Measurements from ENCODE around the gene PTPRG.

Gene PTPRG

DNA sequence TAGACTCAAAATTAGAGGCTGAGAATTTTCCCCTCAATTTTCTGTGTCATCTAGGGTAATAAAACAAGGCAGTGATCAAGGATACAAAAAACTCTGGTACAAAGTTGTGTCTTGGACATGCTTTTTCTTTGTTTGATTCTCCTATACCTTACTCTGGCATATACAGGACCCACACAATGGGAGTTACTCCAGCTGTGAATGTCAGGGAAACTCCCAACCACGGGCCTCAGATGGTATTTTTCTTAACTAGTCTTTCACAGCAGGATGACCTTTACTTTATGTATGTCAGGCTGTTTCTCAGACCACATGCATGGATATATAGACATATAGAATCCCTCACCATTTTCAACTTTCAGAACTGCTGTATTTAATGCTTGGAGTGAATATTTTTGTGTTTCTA lies 770.6 kb downstream of the PTPRG start:
- no peak for DNase-seq (ENCODE audit: low read depth, low spot score)

DNA sequence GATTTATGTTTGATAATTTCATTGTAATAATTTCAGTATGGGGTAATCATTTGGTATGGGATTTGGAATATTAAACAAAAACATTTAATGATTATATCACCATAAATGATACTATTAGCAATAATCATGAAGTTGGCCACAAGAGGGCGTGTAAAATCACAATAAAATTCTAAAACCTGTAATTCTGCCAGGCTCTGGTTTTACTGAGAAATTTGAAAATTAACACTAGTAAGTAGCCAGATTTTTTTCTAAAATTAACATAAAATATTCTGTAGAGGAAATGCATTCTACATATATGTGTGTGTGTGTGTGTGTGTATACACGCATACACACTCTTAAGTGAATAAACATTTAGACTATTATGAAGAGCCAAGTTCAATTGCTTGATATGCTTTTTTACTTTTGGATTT lies 771.5 kb downstream of the PTPRG start:
- no peak for DNase-seq (ENCODE audit: low read depth, low spot score)

- DNase-seq (ENCODE audit: low read depth, low spot score) = no peak
Measured at GRCh38 chr3:62335196-62335595, 773.8 kb downstream of the PTPRG start.

DNA sequence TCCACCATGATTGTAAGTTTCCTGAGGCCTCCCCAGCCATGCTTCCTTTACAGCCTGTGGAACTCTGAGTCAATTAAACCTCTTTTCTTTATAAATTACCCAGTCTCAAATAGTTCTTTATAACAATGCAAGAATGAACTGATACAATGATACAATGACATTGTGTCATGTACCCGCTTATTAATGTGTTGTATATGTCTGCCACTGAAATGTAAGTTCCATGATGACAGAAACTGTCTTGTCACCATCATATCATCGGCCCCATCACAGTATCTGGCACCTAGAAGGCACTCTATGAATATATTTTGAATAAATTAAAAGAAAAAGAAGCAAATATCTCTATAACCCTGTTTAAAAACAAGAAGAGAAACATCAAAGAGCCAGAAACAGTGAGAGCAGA lies 782.4 kb downstream of the PTPRG start:
- DNase-seq (ENCODE audit: low read depth, low spot score) = no peak
